HG03139 (cell line): Measurements from ENCODE around the gene JAZF1.

ENCODE experiments used
- ATAC-seq: cut with Tn5 transposase; IDR thresholded peaks from one replicate; pipeline ENCODE4 v1.9.1; 2021; ENCODE audit not compliant: unreplicated experiment

JAZF1 gene

DNA sequence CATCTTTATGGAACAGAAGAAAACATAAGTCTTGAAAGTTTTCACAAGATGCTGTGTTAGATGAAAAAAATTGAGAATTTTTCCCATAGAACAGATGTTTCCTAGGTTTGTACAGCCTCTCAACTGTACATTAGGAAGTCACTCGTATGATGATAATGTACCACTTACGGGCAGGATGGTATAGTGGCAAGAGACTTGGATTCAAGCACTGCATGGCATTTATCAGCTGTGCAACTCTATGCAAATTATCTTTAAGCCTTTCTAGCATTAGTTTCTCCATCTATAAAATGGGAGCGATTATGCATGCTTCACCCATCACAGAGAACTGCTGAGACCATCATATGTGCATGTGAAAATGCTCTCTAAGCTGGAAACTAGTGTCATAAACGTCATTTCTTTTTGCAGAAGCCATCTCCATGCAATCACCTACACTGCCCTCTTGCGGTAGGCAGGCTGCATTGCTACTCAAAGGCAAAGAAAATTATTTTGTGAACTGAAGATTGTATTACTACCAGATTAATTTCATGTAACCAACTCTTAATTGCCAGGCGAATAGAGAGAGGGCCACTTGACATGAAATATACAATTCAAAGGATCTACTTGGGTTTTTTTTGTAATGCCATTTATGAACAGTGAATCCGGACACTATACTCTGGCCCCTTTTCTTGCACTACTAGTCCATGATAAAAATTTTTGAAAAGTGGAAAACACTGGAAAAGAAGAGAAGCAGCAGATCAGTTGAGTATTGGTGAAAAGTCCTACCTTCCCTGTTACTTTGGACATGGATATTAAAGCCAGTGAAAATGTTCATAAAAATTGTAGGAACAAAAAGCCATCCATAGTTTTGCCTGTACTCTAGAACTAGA lies 102.3 kb downstream of the JAZF1 start:
- ATAC-seq = no peak

- no peak for ATAC-seq
Observed at GRCh38 chr7:28077616-28078015, 103.0 kb downstream of the JAZF1 start.

DNA sequence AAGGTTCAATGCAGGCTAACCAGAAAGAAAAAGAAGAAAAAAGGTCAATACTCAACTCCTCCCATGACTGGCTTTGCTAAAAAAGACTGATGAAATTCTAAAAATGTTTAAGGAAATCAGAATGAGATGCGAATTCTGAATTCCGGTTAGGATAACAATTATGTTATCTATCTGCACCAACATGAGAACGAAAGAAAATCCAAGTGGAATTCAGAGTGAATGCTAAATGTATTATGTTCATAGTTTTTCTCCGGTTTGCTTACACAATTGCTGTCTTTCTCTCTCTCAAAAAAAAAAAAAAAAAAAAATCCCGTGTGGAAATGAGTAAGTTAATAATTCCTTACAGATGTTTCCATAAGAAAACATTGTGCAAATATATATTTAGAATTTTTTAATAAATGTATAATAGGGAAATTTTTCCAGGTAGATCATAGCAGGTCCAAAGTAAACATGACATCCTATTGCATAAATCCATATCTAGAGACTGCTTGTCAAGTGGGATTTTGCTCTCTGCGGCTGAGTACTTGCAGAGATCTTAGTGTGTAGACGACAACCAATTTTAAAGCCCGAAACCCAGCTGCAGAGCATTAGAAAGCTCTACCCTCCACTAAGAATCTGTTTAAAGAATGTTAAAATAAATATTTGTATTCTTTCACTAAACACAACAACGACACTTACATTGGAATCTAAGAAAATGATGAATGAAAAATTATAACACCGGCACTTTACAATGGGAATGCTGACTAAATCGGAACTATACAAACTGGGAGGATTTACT lies 104.0 kb downstream of the JAZF1 start:
- ATAC-seq = no peak

- ATAC-seq = no peak
Observed at GRCh38 chr7:28075674-28076358, 104.8 kb downstream of the JAZF1 start.

DNA sequence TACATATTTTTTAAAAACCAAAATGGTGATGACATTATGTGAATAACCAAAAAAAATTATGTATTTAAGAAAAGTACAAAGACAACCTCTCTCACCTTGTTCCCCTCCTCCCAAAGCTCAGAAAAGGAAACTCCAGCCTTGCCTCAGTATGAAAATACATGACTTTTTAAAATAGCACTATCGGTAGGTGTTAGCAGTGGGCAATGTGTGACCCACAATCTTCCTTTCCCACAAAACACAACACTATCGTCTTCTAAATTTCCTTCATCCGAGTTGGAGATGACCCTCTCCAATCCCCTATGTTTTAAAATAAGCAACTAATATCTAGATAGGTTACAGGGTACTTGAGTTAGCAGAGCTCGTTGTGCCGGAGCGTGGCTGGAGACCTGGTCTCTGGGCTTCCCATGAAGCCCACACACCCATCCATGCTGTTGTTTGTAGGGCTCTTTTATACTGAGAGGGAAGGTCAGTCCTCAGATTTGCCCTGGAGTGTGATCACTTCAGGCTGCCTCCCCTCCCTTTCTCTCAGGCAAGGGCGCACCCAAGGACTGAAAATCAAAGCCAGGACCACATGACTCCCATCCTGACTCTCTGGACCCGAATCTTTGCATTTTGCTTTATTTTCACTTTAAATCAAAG lies 107.6 kb downstream of the JAZF1 start:
- ATAC-seq = no peak

DNA sequence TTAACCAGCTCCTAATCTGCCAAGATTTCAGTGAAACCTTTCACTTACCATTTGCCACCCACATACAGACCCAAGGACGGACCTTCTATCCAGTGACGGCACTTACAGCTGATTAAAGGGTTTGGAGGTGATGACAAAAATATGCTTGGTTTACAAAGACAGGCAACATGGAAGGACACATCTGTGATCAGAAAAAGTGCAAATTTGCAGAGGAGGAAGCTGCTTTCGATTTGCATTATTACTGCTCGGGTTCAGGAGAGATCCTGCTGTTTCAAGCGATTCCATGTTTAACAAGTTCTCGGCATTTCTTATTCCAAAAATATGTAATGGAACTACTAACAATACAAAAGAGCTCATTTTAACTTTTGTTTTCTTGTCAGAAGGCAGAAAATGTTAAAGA lies 109.0 kb downstream of the JAZF1 start:
- ATAC-seq = no peak

DNA sequence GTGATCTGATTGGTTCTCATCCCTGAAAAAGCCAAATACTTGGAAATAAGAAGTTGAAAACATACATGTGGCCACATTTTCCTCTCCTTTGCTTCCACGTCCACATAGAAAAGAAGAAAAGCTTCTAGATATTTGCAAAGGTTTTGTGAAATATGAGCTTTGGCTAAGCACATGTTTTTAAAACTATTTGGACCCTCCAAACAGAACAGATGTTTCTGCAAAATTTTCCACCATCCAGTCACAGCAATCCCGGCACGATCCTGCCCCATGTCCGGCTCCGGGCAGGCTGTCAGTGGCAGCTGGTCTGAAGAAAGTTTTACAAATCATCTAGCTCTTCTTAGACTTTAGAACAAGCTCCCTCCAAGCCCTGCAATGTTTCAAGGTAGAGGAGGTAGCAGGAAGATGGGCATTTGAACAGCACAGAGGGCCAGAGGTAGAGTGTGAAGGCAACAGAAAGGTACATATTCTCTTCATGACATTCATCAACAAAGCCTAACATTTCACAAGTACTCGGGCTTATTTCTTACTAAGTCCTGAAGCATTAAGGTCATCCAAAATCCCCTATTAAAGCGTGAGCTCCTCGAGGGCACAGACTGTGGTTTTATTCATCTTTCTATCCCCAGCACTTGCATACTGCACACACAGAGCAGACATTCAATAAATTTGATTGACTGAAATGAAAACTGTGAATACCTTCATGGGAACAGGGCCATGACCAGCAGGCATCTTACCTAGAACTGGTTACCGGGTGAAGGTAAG lies 110.1 kb downstream of the JAZF1 start:
- no peak for ATAC-seq

GRCh38 chr7:28069807-28070206 lies 110.8 kb downstream of the JAZF1 start:
- ATAC-seq = no peak

DNA sequence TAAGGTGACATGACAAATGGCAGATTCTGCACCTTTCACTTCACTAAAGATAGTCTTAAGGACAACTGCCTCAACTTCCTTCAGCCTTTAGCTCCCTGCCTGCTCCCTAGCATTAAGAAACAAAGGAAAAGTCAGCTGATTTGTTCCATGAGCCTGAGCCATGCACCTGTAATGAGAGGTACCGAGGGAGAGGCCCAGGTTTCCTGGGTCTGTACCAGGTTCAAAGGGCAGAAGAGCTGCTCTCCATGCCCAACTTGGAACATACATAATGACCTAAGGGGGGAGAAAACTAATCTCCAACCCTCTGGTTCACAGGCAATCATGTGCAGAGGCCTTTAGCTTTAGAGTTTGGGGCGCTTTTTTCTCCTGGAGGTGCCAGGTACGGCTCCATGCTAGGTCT lies 111.2 kb downstream of the JAZF1 start:
- ATAC-seq = no peak

GRCh38 chr7:28068811-28069216 lies 111.8 kb downstream of the JAZF1 start:
- ATAC-seq = no peak

GRCh38 chr7:28067171-28067570 lies 113.4 kb downstream of the JAZF1 start:
- no peak for ATAC-seq

DNA sequence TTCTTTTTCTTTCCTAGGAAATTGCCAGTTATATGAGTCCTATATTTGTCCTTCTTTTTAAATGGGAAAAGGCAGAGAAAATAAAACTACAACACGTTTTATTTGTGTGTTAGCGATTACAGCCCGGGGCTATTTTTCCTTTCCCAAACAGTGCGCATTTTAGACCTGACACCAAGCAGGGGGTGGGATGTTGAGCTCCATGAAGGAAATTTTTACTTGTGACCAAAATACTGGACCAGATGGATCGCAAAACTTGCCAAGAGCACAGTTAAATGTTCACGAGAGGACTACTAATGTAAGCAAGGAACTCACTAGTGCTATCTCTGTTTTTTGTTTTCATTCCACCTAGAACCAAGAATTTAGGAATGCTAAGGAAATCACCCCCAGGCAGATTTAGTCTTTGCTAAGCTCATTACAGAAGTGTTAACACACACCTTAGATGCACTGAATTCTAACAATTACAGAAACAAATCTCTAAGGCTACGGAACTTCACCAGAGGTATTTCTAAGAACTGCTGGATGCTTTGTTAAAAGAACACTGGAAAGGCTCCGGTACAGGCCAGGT lies 114.8 kb downstream of the JAZF1 start:
- no peak for ATAC-seq

DNA sequence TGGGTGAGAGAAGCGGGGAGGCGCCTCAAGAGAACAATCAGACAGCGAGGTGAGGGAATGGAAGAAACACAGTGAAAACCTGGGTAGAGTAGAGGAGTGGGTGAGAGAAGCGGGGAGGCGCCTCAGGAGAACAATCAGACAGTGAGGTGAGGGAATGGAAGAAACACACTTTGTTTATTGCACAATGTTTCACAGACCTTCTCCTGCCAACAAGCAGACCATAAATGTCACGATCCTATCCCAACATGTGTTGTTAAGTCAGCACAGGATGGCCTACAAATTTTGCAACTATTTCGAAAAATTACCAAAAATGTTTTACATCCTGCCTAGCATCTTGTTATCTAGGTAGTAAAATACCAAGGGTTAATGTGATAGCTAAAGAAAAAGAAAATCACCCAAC lies 115.3 kb downstream of the JAZF1 start:
- no peak for ATAC-seq

- no peak for ATAC-seq
Observed at GRCh38 chr7:28064437-28064836, 116.2 kb downstream of the JAZF1 start.

GRCh38 chr7:28062197-28062991 lies 118.2 kb downstream of the JAZF1 start:
- ATAC-seq = no peak

DNA sequence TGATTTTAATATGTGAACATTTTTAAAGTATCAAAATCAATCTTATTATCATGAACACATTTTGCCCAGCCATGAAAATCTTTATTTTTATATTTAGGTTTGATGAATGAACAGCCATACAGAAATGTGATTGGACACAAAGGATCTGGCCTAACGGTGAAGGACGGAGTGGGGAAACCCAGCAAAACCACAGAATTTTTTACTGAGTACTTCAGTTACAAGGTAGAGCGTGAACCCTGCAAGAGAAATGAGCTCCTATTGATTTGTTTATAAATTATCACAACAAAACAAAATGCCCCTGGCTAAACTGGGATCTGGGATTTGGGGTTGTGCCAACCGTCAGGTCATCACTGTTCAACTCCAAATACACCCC lies 118.8 kb downstream of the JAZF1 start:
- no peak for ATAC-seq

- ATAC-seq = no peak
Observed at GRCh38 chr7:28060371-28060950, 120.1 kb downstream of the JAZF1 start.

DNA sequence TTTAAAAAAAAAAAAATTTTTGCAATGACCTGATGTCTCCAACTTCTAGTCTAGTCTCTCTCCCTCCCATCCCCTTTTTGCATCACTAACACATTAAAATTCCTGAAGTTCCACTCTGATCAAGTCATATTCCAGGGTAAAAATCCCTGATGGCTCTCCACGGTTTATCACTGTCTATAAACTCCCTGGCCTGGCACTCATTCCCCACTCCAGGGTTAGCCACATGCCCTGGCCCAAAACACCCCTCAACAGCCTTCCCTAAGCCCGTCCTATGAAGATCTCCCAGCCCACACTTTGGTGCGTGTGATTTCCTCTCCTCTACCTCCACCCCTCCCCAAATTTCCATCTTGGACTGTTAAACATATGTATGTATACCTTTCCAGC lies 125.4 kb downstream of the JAZF1 start:
- no peak for ATAC-seq

GRCh38 chr7:28054531-28055160 lies 125.9 kb downstream of the JAZF1 start:
- no peak for ATAC-seq
